Stimulated activated CD8-positive, alpha-beta memory T cell treated with anti-CD3 and anti-CD28 coated beads, Interleukin-2, amount 100 ng/mL, for 48 hours (primary cell): Measurements from ENCODE around the gene SLC5A1.

ENCODE experiments used
- DNase-seq, 2 donors: peaks; one replicate each; pipeline ENCODE4 v3.0.0-alpha.2; 2020; ENCODE audit warnings: low read depth in 2 of 2

The SLC5A1 gene

DNA sequence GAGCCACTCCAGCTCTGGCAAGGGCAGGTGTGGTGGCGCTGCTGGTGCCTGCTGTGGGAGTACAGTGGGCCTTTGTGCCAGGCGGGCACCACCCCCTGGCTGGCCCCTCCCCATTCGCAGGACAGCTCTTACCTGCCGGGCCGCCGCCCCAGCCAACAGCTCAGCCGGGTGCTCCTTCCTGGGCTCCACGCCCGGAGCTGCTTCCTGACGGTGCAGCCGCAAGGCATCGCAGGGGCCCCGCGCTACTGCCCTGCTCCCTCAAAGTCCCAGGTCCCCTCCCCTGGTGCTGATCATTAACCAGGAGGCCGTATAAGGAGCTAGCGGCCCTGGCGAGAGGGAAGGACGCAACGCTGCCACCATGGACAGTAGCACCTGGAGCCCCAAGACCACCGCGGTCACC, at the start of gene SLC5A1:
TSS of gene SLC5A1 (plus strand) at position 338 of the 400 bp plus-strand sequence. CDS start at position 359, 21 bp downstream.
- no peak for DNase-seq

- DNase-seq = no peak
Measured at GRCh38 chr22:31995046-31995445, 48.0 kb upstream of the SLC5A1 start.

DNA sequence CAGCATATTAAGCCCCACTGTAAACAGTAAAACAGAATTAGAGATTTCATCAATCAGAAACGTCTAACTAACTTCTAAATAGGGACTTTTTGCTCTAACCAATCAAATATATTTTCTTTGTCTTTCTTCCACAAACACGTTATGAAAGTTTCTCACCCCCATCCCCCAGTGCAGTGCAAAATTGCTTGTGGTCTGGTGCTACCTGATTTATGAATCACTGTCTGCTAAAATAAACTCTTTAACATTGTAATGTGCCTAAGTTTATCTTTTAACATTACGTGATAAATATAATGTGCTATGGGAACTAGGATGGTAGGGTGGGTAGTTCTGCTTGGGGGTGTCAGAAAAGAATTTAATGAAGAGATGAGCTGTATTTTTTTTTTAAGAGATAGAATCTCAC, 47.3 kb upstream of the SLC5A1 start:
- DNase-seq = no peak

DNA sequence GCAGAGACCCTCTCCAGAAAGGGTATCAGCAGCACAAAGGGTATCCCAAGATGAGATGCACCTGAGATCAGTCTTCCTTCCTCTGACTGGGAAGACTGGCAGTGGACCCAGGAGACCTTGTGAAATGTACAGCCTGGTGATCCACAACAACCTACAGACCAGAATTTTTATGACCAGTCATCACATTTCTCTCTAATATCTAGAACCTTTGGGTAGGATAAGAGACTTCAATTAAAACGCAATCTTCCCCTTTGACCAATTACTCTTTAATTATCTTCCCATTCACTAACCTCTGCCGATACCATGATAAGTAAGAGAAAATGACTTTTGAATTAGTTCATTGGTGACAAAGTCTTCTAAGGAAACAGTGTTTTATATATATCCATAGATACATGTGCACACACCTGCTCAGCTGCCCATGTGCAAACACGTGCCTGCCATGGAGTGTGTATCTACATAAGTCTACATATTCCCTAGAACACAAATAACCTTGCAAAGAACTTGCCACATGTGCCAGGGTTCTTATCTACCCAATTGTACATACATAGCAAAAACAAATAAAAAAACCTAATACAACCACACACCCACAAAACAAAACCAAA, 44.2 kb upstream of the SLC5A1 start:
- DNase-seq = no peak

DNA sequence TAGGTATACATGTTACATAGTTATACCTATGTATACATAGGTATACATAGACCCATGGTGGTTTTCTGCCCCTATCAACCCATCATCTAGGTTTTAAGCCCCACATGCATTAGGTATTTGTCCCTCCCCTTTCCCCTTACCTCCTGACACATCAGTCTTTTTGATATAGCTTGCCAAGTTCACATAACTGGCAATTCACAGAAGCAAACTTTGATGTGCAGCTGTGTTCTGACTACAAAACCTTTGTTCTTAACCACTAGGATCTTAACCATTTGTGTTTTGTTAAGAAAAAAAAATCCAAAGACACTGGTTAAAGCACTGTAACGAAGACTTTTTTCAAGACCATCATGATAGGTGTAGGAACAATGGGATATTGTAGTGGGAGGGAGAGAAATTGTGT, 42.9 kb upstream of the SLC5A1 start:
- DNase-seq = no peak

GRCh38 chr22:32005453-32005852, 37.6 kb upstream of the SLC5A1 start:
- no peak for DNase-seq

DNA sequence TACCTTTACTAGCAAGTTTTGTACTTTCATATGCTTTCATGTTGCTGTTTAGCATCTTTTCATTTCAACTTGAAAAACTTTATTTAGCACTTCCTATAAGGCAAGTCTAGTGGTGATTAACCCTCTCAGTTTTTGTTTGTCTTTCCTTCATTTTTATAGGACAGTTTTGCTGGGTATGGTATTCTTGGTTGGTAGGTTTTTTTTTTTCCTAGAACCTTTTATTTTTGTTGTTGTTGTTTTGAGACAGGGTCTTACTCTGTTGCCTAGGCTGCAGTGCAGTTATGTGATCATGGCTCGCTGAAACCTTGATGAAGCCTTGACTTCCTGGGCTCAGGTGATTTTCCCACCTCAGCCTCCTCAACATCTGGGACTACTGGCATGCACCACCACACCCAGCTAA, 29.9 kb upstream of the SLC5A1 start:
- DNase-seq = no peak

DNA sequence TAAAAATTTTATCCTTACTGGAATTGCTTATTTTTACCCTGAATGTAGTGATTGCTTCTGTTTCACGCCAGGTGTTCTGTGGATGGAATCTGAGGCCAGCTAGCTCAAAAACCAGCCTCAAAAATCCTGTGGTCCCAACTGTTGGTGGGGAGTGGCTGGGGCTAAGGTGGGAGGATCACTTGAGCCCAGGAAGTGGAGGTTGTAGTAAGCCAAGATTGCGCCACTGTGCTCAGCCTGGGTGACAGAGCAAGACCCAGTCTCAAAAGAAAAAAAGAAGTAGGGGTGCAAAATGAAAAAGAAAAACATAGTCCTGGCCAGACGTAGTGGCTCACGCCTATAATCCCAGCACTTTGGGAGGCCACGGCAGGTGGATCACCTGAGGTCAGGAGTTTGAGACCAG, 27.0 kb upstream of the SLC5A1 start:
- no peak for DNase-seq

- no peak for DNase-seq
Measured at GRCh38 chr22:32018056-32018455, 25.0 kb upstream of the SLC5A1 start.

GRCh38 chr22:32020117-32020516, 22.9 kb upstream of the SLC5A1 start:
- DNase-seq = no peak

DNA sequence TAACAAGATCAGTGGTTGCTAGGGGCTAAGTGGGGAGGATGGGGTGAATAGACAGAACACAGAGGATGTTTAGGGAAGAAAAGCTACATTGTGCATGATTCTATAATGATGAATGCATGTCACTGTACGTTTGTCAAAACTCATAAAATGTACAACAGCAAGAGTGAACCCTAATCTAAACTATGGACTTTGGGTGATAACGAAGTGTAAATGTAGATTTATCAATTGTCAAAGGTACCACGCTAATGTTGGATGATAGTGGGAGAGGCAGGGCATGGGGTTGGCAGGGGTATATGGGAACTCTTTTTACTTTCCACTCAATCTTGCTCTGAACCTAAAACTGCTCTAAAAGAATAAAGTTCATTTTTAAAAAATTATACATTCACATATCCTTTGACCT, 21.3 kb upstream of the SLC5A1 start:
- DNase-seq = no peak

DNA sequence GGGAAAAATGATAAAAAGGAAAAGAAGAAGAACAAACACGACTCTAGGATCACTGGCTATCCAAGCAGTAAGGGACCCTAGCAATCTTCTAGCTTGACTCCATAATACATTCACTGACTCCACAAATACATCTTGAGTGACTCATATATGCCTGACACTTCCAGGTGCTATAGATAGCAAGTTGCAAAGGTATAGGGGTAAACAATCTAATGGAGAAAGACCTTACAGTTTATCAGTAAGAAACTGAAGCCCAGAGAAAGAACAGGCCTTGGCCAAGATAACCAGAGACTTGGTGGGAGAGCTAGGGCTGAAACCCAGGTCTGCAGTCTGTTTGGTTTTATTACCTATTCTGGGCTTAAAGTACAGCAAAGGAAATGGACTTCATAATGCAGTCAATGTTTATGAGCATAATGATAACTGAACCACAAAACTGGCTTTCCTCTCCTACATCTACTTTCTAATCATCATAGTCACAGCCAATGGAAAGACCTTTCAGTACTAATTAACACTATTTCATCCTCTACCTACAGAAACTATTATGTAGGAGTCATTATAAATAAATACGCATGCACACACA, 19.7 kb upstream of the SLC5A1 start:
- DNase-seq = no peak

DNA sequence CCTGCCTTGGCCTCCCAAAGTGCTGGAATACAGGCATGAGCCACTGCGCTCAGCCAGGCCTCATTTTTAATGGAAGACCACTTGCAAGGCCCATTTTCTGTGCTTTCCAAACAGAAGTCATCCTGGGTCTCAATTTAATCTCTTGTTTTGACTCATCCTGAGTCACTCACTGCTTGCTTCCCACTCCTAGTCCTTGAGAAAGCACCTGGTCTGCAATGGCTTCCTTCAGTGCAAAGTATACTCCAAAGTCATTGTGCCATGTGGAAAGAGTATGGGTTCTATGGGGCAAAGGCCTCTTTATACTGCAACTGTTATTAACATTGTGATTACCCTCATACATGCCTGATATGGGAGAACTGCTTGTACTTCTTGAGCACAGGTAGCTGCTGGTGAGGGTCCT, 18.3 kb upstream of the SLC5A1 start:
- no peak for DNase-seq

GRCh38 chr22:32030518-32031247, 12.4 kb upstream of the SLC5A1 start:
- no peak for DNase-seq

DNA sequence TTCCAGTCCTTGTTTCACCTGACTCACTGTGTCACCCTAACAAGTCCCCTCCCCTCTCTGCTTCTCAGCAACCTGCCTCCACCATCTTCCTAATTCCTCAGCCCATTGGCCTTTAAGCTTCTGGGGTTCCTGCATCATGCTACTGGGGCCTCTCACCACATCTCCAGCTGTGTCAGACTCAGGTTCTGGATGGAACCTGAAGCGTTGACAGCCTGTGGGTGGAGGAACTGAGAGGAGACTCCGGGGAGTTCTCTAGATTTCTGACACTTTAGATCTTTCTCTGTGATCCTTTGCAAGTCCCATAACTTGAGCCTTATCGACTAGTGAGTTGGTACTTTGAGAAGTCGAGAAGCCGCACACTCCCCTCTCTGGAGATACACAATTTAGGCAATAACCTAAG, 11.6 kb upstream of the SLC5A1 start:
- DNase-seq = no peak

- no peak for DNase-seq
Measured at GRCh38 chr22:32034275-32034674, 8.8 kb upstream of the SLC5A1 start.

DNA sequence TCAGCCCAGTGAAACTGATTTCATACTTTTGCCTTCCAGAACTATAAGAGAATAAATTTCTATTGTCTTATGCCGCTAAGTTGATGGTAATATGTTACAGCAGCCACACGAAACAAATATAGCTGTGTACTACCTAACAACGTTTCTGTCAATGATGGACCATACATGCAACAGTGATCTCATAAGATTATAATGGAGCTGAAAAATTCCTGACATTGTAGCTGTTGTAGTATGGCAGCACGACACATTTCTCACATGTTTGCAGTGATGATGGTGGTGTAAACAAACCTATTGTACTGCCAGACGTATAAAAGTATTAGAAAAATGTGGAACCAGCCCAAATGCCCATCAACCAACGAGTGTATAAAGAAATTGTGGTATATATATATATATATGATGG, 5.8 kb upstream of the SLC5A1 start:
- DNase-seq = no peak

DNA sequence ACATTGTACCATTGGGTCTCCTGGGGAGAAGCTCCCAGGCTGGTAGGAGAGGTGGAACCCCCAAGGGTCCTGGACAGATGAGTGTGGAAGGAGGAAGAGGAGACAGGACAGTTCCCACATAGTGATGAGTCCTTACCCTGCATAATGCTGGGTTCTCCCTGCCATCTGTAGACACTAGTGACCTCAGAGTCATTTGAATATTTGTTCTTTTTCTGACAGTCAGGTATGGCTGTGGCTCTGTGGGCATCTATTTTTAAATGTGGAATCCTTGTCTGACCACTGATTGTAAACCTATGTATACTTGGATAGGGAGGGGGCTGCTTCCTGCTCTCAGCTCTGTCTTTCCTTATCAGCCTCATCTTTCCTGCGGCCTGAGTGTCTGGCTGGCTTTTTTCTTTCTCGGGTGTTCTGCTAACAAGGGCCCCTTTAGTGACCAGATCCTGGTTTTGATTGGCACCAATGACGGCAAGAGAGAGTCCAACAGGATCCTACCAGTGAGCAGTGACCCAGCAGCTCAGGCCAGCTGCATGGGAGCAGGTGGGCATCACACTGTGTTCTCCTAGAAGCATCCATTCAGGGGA, 2.6 kb upstream of the SLC5A1 start:
- DNase-seq = no peak

DNA sequence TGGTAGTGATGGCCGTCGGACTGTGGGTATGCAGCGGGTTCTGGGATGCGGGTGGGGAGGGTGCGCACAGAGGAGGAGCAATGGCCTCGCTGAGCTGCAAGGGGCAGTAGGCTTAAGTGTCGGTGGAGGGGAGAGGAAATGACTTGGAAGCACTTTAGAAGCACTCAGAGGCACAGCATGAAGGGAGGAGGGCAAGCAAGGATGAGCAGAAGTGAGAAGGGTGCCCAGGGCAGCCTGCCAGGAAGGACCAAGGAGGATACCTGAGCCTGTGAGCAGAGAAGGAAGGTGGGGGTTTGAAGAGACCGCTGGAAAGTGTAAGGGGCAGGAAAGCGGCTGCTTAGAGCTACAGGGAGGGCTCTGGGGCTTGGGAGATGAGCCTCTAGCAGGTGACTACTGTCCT, 330 bp downstream of the SLC5A1 start:
- no peak for DNase-seq

- DNase-seq = no peak
Measured at GRCh38 chr22:32044477-32044876, 1.4 kb downstream of the SLC5A1 start.

GRCh38 chr22:32044913-32045312, 1.9 kb downstream of the SLC5A1 start:
- DNase-seq = no peak

GRCh38 chr22:32048069-32048468, 5.0 kb downstream of the SLC5A1 start:
- no peak for DNase-seq
